T-helper 2 cell treated with Interferon-gamma antibody and Interleukin-4, amounts not matched to agents 100 ng/mL and 5 ng/mL, for 36 hours (primary cell): ENCODE results near the gene CGGBP1. TPM values are rescaled to one million over a fixed set of nuclear protein-coding genes. Genes with fewer than 3 reads are reported as not detected.

Experiments used
- intact Hi-C: fragments of 100-400 bp; cut with micrococcal nuclease; formaldehyde crosslinking; loops from one replicate; pipeline ENCODE4 v1.15.1; 2023
- total RNA-seq: library from RNA; stranded (reverse); gene quantifications from 2 replicates; pipeline ENCODE4 v1.2.3, GENCODE V29; 2022

Gene CGGBP1
- total RNA-seq, 1 donor from 2014 or later: 106 TPM

DNA sequence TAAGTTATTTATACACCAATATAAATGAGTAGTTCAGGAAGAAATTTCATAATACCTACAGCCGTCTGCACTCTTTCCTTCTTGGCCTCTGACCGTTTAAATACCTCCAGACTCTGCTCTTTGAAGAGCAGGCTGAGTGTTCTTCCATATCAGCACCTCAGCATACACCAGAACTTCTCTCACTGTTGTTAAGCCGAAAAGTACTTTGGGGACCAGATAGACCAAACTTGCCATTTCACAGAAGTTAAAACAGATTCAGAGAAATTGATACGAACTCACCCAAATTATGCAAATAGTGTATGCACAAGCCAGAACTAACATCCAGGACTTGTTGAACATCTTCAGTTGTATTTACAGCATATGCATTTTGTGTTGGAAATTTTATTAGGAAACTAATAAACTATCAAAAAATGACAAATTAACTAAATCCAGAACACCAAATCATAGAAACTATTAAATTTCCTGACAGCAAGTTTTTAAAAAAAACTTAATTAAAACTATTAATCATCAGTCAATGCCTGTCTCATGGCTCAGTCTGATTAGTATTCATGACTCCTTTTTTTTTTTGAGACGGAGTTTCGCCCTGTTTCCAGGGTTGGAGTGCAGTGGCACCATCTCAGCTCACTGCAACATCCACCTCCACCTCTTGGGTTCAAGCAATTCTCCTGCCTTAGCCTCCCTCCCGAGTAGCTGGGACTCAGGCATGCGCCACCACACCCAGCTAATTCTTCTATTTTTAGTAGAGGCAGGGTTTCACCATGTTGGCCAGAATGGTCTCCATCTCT is 24.1 kb downstream of the CGGBP1 start:
- intact Hi-C loops: no loop called here

DNA sequence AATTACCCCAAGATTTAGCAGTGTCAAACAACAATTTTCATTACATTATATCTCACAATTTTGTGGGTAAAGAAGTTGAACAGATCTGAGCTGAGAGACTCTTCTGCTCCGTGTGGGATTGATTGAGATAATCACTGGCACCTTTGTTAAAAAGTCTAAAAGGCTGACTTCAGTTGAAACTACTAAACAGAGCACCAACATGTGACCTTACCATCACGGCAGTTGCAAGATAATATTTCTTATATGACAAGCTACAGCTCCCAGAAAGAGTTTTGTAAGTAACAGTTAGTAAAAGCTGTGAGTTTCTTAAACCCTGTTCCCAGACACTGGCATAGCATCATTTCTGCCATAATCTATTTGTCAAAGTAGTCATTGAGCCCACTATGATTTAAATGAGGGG is 25.0 kb downstream of the CGGBP1 start:
- intact Hi-C loops: no loop called here

DNA sequence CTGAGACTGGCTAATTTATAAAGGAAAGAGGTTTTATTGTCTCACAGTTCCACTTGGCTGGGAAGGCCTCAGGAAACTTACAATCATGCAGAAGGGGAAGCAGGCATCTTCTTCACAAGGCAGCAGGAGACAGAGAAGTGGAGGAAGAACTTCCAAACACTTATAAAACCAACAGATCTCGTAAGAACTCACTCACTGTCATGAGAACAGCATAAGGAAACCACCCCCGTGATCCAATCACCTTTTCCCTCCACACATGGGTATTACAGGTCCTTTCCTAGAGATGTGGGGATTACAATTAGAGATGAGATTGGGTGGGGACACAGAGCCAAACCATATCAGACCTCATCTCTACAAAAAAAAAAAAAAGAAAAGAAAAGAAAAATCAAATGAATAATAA is 25.7 kb downstream of the CGGBP1 start:
- intact Hi-C loops: no loop called here

DNA sequence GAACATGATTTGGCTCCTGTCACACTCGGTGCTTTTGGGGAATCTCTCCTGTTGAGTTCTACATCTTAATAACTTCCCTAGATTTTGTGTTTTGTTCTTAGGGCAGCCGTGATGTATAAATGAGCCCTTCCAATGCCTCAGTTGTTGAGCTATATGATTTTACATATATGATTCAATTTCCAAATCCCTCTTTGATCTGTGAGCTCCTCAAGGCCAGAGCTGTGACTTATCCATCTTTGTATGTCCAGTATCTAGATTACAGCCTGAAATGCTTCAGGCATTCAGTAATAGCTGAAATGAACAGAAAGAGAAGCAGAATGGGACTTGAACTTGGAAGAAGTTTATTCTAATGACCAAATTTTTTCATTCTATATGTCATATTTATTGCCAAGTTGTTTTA is 26.6 kb downstream of the CGGBP1 start:
- intact Hi-C loops: no loop called here

DNA sequence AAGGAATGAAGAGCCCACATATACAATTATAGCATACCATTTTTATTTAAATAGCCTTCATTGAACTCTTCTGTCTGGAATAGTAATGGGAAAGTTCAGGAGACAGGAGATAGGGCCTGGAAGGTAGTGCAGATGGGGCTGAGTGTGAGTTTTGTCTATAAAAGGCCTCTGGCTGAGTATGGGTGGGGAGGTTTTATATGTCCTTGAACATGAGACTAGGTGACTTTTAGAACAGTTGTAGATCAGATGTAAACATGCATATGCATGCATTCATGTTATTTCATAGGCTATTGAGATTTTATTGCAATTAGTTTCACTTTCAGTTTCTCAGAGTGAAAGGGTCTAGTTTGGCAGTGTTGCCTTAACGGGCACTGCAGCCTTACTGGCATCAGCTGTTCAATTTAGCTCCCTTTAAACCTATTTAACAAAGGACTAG is 27.1 kb downstream of the CGGBP1 start:
- intact Hi-C loops: loop anchor here (1.0 to 2.0 kb wide), 3 partner anchors 27 to 118 kb away; partner anchors contain the start of genes C3orf38, CGGBP1 and ZNF654

DNA sequence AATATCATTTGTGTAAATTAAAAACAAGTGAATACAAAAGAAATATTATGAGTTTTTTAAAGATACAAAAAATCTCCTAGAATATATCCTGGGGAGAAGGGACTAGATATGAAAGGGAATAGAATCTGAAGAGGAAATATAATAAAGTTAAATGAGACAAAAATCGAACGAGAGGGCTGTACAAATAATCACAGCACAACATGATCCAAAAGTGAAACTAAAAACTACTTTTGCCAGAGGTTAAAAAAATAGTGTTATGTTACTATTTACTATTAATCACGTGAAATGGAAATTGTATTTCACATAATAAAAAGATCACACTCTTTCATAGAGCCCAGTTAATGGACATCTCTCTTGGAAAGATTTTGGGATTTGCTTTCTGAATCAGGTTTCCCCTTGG is 28.6 kb downstream of the CGGBP1 start:
- intact Hi-C loops: loop anchor here (2.0 kb wide), 1 partner anchor 25 kb away; no protein-coding TSS in a partner anchor

DNA sequence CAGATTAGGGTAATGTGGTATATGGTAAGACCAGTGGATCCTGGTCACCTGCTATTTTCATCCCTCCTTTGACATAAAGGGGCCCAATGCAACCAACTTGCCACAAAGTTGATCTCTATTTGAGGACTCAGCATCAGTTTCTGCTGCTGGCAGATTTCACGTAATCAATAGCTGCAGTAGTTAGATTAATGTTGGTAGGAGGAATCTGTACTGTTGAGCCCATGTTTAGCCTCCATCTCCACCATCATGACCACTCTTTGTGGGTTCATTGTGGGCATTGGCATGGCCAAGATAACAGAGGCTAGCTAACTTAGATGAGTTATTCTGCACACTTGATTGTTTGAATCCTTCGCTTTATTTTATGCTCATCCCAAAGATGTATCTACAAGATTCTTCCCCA is 29.9 kb downstream of the CGGBP1 start:
- intact Hi-C loops: no loop called here

DNA sequence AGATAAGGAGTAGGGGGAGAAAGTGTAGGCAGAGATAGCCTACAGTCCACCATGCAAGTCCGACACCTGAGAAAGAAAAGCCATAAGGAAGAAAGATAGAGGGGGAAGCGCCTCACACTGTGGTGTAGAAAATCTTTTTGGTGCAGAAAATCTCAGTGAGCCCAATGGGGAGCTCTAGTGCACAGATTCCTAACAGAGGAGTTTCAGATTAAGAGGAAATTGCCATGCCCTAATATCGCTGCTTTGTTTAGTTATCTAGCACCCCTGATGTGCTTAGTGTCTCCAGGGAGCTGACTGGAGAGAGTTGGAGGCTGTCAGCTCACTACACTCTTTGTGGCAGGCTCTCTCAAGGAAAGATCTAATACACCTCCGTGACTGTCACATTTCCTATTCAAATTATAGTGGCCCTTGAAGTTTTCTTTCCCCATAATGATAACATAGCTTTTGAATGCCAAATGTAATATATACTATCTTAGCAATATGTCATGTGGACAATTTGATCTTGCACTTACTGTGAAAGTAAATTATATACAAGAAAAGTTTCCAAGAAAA is 33.7 kb downstream of the CGGBP1 start:
- intact Hi-C loops: no loop called here

DNA sequence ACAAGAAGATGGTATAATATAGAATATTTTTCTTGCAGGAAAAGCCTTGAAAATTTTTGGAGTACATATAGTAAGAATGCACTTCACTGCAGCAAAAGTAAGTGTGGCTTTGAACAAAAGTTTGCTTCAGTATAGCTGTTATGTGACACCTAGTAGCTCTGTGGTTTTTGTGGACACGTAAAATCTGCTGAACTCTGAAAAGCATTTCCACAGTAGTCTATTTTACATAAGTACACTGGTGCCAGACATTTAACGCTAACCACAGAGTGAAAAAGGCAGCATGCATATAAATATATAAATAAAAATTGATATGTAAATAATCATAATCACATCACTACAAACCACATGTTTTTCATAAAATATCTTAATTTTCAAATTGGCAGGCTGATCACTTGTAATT is 39.8 kb downstream of the CGGBP1 start:
- intact Hi-C loops: loop anchor here (1.0 to 5.0 kb wide), 2 partner anchors 40 to 128 kb away; partner anchors contain the start of genes C3orf38, CGGBP1 and ZNF654

DNA sequence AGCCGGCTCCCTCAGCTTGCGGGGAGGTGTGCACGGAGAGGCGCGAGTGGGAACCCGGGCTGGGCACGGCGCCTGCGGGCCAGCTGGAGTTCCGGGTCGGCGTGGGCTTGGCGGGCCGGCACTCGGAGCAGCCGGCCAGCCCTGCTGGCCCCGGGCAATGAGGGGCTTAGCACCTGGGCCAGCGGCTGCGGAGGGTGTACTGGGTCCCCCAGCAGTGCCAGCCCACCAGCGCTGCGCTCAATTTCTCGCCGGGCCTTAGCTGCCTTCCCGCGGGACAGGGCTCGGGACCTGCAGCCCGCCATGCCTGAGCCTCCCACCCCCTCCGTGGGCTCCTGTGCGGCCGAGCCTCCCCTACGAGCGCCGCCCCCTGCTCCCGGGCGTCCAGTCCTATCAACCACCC is 43.1 kb downstream of the CGGBP1 start:
- intact Hi-C loops: loop anchor here (5.0 kb wide), 1 partner anchor 132 kb away; the partner anchor contains the start of gene C3orf38

DNA sequence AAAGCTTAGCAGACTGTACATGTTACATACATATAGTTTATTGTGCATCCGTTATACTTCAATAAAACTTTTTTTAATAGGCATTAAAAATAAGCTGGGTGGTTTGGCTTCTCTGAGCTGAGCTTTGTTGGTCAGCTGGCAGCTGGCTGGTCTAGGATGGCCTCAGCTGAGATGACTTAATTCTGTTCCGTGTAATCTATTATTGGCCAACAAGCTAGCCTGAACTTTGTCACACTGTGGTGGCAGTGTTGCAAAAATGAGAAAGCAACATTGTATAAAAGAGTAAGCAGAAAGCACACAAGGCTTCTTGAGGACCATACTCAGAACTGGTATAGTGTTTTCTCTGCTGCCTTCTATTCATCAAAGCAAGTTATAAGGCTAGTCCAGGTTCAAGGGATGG is 45.2 kb downstream of the CGGBP1 start:
- intact Hi-C loops: no loop called here

DNA sequence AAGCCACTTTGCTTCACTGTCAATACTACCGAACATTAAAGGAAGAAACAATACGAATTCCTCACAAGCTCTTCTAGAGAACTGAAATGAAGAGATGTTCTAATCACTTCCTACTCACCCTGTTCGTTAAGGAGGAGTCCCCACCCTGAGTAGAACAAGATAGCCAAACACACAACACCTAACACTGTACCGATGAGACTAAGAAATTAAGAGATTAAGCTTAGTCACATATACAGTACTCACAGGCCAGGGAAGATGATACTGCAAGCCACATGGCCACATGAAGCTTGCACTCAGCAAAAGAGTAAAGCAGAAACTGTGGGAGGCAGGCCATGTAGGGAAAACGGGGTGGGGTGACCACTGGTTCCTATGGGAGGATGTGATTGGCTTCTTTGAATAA is 48.0 kb downstream of the CGGBP1 start:
- intact Hi-C loops: no loop called here

DNA sequence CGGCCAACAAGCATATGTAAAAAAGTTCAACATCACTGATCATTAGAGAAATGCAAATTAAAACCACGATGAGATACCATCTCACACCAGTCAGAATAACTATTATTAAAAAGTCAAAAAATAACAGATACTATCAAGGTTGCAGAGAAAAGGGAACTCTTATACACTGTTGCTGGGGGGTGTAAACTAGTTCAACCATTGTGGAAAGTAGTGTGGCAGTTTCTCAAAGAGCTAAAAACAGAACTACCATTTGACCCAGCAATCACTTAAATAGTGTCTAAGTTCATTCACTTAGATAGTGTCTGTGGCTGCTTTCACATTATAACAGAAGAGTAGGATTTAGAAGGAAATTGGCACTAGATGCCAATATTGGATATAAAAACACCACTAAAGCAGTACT is 49.7 kb downstream of the CGGBP1 start:
- intact Hi-C loops: loop anchor here (10.0 kb wide), 2 partner anchors 504 to 744 kb away; no protein-coding TSS in a partner anchor

DNA sequence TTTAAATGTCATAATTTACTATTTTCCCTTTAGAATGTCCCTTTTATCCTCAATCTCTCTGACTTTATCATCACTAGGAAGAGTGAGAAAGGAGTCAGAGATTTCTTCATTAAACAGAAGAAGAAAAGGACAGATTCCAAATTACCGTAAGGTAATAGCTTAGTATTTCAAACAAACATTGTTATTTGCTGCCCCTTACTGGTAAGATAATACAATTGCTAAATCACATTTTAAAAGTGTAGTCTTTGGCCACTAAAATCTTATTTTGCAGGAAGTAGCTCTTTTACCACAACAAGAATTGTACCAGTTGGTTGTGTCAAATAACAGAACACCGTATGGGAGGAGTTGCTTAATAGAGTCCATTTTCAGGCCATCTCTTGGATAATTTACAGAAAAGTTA is 53.7 kb downstream of the CGGBP1 start:
- intact Hi-C loops: loop anchor here (1.0 to 10.0 kb wide), 4 partner anchors 26 to 740 kb away; no protein-coding TSS in a partner anchor

DNA sequence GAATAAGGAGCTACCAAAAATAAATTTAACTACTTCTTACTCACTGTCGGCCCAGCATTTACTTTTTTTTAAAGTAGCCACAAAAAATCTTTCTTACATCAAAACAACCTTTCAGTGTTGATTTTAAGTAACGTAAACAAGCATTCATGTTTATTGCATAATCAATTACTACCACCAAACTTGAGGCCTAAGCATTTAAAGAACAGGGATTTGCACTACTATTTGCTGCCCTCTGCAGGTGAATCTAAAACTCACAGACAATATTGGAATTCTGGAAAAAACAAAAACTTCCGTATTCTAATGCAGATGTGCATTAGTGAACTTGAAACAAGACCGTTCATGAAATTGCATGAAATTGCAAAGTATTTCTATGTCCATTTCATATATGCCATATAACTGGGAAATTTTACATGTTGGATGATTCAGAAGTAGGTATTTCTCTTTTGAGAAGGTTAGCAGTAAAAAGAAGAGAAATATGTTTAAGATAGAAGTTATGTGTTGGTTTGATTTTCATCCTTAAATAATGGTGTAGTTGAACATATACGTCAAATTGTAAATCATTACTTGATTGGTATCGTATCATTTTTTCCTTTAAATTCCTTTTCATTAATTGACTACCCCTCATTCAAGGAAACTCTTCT is 55.6 kb downstream of the CGGBP1 start:
- intact Hi-C loops: loop anchor here (1.0 to 10.0 kb wide), 6 partner anchors 101 to 738 kb away; no protein-coding TSS in a partner anchor

DNA sequence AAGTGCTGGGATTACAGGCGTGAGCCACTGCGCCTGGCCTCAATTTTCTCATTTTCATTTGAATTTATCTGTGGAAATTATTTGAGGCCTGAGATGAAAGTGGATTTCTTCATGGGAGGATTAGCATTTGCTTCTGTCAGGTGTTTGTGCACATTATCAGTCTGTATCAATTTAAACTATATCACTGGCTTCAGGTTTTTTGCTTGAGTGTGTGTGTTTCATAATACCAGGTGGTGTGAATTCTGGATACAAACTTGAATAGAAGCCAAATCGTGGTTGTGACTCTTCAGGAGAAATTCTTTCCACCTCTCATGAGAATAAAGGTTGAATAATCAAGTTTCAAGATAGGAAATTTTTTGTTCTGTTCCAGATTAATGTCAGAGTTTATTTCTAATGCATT is 56.4 kb downstream of the CGGBP1 start:
- intact Hi-C loops: loop anchor here (5.0 to 10.0 kb wide), 3 partner anchors 100 to 738 kb away; no protein-coding TSS in a partner anchor

Other genes starting within 250 kb of the CGGBP1 start
- gene ZNF654, start 250 bp upstream of the CGGBP1 start, total RNA-seq: 22.5 and 23.3 TPM in 2 replicates
- gene C3orf38, start 91.0 kb upstream of the CGGBP1 start, total RNA-seq: 30.9 and 32.8 TPM in 2 replicates